SK-N-MC (cell line): ENCODE data around the gene COL4A3.

Experiments
- EZH2 ChIP-seq: fragments of 200-600 bp; sonication (generic); IDR thresholded peaks from one replicate; pipeline ENCODE4 v1.6.1; 2017; ENCODE audit warnings: antibody characterized with exemption
- POLR2AphosphoS5 ChIP-seq: IDR thresholded peaks from 2 replicates; pipeline ENCODE4 v1.6.1; 2012; ENCODE audit warnings: mild to moderate bottlenecking, low read depth, low read length, borderline replicate concordance

GRCh38 chr2:227153758-227154486, 10.5 kb upstream of the COL4A3 start:
- TF ChIP-seq EZH2 (no peak), POLR2AphosphoS5 (no peak)
